IMR-90 (cell line): ENCODE results near the gene PET117. TPM values are rescaled to one million over a fixed set of nuclear protein-coding genes. Genes with fewer than 3 reads are reported as not detected.

Source experiments
- microRNA-seq, 2 experiments: library from miRNA; stranded (forward) in 1 of 2; unstranded in 1 of 2; fragments of 10-50 nt in 1 of 2; fragments of <30 nt in 1 of 2; gene quantifications in 1 of 2; microRNA quantifications in 1 of 2; one replicate each; pipeline versions ENCODE3 to v1.1.0; 2013 to 2020; ENCODE audit not compliant: insufficient read depth in 1 of 2, insufficient read length in 1 of 2, unreplicated experiment in 1 of 2
- polyA plus RNA-seq, 3 experiments: library from polyadenylated mRNA; depleted of rRNA; stranded (reverse); fragments of >200 nt; gene quantifications; 2 replicates each; pipeline ENCODE4 v1.2.3, GENCODE V29; 2012; ENCODE audit warnings: low replicate concordance in 1 of 3
- small RNA-seq, 5 experiments: library from RNA; depleted of rRNA; stranded (forward); fragments of <200 nt; gene quantifications; one replicate each; pipeline ENCODE3, GENCODE V24; 2012
- total RNA-seq: library from RNA; depleted of rRNA; stranded (reverse); fragments of >200 nt; gene quantifications from 2 replicates; pipeline ENCODE4 v1.2.3, GENCODE V29; 2012; rRNA removed

The PET117 gene
- total and polyA plus RNA-seq, 2 of the 4 experiments (the other 2 are of a cell fraction), result 3.9 to 8.3 TPM

Small RNA genes within 50 kb of the gene (microRNA-seq; reads per million reads assigned to microRNA genes)
- gene RF00019 (ENCODE audit: insufficient read depth, insufficient read length) (not detected), gene RNU7-137P (ENCODE audit: insufficient read depth, insufficient read length) (not detected)

Small RNA genes within 50 kb of the gene (small RNA-seq; reads per million reads assigned to genes)
- gene RF00019 (0 reads per million in 5 experiments), gene RNU7-137P (0 to 0.60 (median 0) reads per million in 5 experiments)

Other genes starting within 250 kb of the PET117 start
- 65.4 and 85.0 TPM in 2 replicates for gene SNX5, start 169.1 kb upstream of the PET117 start, total RNA-seq
- 76.7 and 92.8 TPM in 2 replicates for gene SNX5, start 169.1 kb upstream of the PET117 start, polyA plus RNA-seq (2012; rRNA removed)
- 7.2 and 8.1 TPM in 2 replicates for gene MGME1, start 168.8 kb upstream of the PET117 start, total RNA-seq
- gene MGME1, start 168.8 kb upstream of the PET117 start, polyA plus RNA-seq (2012; rRNA removed), result 7.1 and 9.3 TPM in 2 replicates
- gene OVOL2, start 79.9 kb upstream of the PET117 start, total RNA-seq, result not detected in 2 replicates
- gene OVOL2, start 79.9 kb upstream of the PET117 start, polyA plus RNA-seq (2012; rRNA removed), result not detected in 2 replicates
- gene KAT14, start within 50 bp of the PET117 start, total RNA-seq, result 12.4 and 15.3 TPM in 2 replicates
- gene KAT14, start within 50 bp of the PET117 start, polyA plus RNA-seq (2012; rRNA removed), result 5.9 and 6.7 TPM in 2 replicates
- 25.6 and 33.5 TPM in 2 replicates for gene ZNF133, start 150.7 kb downstream of the PET117 start, total RNA-seq
- gene ZNF133, start 150.7 kb downstream of the PET117 start, polyA plus RNA-seq (2012; rRNA removed), result 17.2 and 18.3 TPM in 2 replicates